HL-60/S4 treated with phorbol 12-myristate 13-acetate at 8.2 ng/mL for 4 days and 3 days (cell line): ENCODE data around the gene ZSCAN5C.

Experiments
- in situ Hi-C: fragments of 300-500 bp; cut with MboI; formaldehyde crosslinking; loops from 2 replicates; pipeline ENCODE4 v1.15.0; 2022; ENCODE audit warnings: low sequenced_read_pairs

ZSCAN5C gene

GRCh38 chr19:56201973-56202372, at the start of gene ZSCAN5C:
Gene ZSCAN5C (plus strand): TSS chr19:56202273. CDS start chr19:56205914, 3,641 bp downstream.
- in situ Hi-C loops: no loop called here

GRCh38 chr19:56152644-56153043, 49.4 kb upstream of the ZSCAN5C start:
- in situ Hi-C loops: no loop called here

- in situ Hi-C loops: no loop called here
Measured at GRCh38 chr19:56153507-56153906, 48.6 kb upstream of the ZSCAN5C start.

- in situ Hi-C loops: no loop called here
Measured at GRCh38 chr19:56155124-56155687, 46.9 kb upstream of the ZSCAN5C start.

GRCh38 chr19:56156768-56157167, 45.3 kb upstream of the ZSCAN5C start:
- in situ Hi-C loops: no loop called here

GRCh38 chr19:56158170-56158757, 43.8 kb upstream of the ZSCAN5C start:
- in situ Hi-C loops: no loop called here

GRCh38 chr19:56159009-56159559, 43.0 kb upstream of the ZSCAN5C start:
- in situ Hi-C loops: no loop called here

GRCh38 chr19:56159622-56160271, 42.3 kb upstream of the ZSCAN5C start:
- in situ Hi-C loops: no loop called here

- in situ Hi-C loops: no loop called here
Measured at GRCh38 chr19:56161534-56161933, 40.5 kb upstream of the ZSCAN5C start.

- in situ Hi-C loops: no loop called here
Measured at GRCh38 chr19:56162258-56162657, 39.8 kb upstream of the ZSCAN5C start.

- in situ Hi-C loops: no loop called here
Measured at GRCh38 chr19:56163097-56163496, 39.0 kb upstream of the ZSCAN5C start.

GRCh38 chr19:56167064-56167578, 35.0 kb upstream of the ZSCAN5C start:
- in situ Hi-C loops: no loop called here

- in situ Hi-C loops: loop anchor here (10.0 kb wide), 1 partner anchor 95 kb away; no protein-coding TSS in a partner anchor
Measured at GRCh38 chr19:56170261-56170660, 31.8 kb upstream of the ZSCAN5C start.

- in situ Hi-C loops: loop anchor here (10.0 kb wide), 1 partner anchor 99 kb away; no protein-coding TSS in a partner anchor
Measured at GRCh38 chr19:56174086-56174485, 28.0 kb upstream of the ZSCAN5C start.

- in situ Hi-C loops: loop anchor here (10.0 kb wide), 1 partner anchor 100 kb away; no protein-coding TSS in a partner anchor
Measured at GRCh38 chr19:56174550-56174949, 27.5 kb upstream of the ZSCAN5C start.

GRCh38 chr19:56175861-56176307, 26.2 kb upstream of the ZSCAN5C start, which contains the start of gene GALP:
Gene GALP (plus strand): TSS chr19:56176008. CDS start chr19:56177109, 1,101 bp downstream.
- in situ Hi-C loops: loop anchor here (10.0 kb wide), 1 partner anchor 101 kb away; no protein-coding TSS in a partner anchor

- in situ Hi-C loops: loop anchor here (10.0 kb wide), 1 partner anchor 102 kb away; no protein-coding TSS in a partner anchor
Measured at GRCh38 chr19:56176310-56176709, 25.8 kb upstream of the ZSCAN5C start.

GRCh38 chr19:56176881-56177280, 25.2 kb upstream of the ZSCAN5C start:
- in situ Hi-C loops: loop anchor here (10.0 kb wide), 1 partner anchor 102 kb away; no protein-coding TSS in a partner anchor

GRCh38 chr19:56177564-56178243, 24.4 kb upstream of the ZSCAN5C start:
- in situ Hi-C loops: loop anchor here (10.0 kb wide), 1 partner anchor 103 kb away; no protein-coding TSS in a partner anchor

GRCh38 chr19:56189785-56190184, 12.3 kb upstream of the ZSCAN5C start:
- in situ Hi-C loops: no loop called here
